ENCODE results near the gene MARS1.
A peak's percentile ranks its signal among the peaks of the same experiment; 100 is the strongest.

Gene MARS1

DNA sequence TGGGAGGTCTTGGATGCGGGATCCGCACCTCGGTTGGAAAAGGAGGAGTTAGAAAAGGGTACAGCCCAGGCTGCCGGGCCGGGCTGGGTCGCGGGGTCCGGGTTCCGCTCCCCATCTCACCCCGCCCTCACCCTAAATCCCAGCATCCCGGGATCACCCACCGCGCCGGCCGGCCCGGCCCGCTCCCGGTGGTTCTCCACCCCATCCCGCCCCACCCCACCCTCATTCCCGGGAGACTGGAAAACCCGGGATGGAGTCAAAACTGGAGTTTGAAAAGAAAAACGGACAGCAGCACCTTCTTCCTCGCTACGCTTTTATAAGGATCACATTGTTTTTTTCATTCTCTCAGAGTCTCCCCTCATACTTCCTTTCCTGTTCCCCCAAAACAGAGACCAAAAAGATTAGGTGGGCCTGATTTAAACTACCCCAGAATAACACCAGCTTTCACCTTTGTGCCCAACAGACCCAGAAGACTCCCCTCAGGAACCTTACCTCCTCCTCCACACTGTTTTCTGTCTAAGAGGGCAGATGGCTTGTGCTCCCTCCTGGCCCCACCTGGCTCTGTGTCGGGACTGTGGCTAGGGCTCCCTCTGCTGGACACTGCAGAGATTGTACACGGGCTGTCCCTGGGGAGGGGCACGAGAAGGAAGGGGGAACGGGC is 25.5 kb upstream of the MARS1 start:
- DNase-seq (ENCODE audit: insufficient read length, low spot score) = peak; percentile 89
- peak; percentile 96 for FAIRE-seq
- no peak for TF ChIP-seq POLR2AphosphoS5 (IDR thresholded peaks at IDR 0.05; ENCODE audit: low read depth, low read length)
- TF ChIP-seq POLR2A (IDR thresholded peaks at IDR 0.05; ENCODE audit: low read depth, low read length) = no peak
- no peak for TF ChIP-seq POU2F2 (IDR thresholded peaks at IDR 0.05; ENCODE audit: low read depth, low read length)
- TF ChIP-seq PAX5 (IDR thresholded peaks at IDR 0.05; ENCODE audit: insufficient read depth, low read length, severe bottlenecking) = no peak
- no peak for TF ChIP-seq SPI1 (IDR thresholded peaks at IDR 0.05; ENCODE audit: low read depth, low read length)

GRCh38 chr12:57462912-57463253 is 25.0 kb upstream of the MARS1 start:
- no peak for TF ChIP-seq SPI1 (IDR thresholded peaks at IDR 0.05; ENCODE audit: low read depth, low read length)
- no peak for TF ChIP-seq POLR2A (IDR thresholded peaks at IDR 0.05; ENCODE audit: low read depth, low read length)
- no peak for TF ChIP-seq POU2F2 (IDR thresholded peaks at IDR 0.05; ENCODE audit: low read depth, low read length)
- no peak for TF ChIP-seq TAF1 (IDR thresholded peaks at IDR 0.05; ENCODE audit: low read depth, low read length)
- no peak for TF ChIP-seq POLR2AphosphoS5 (IDR thresholded peaks at IDR 0.05; ENCODE audit: low read depth, low read length)
- no peak for TF ChIP-seq PAX5 (IDR thresholded peaks at IDR 0.05; ENCODE audit: insufficient read depth, low read length, severe bottlenecking)
- DNase-seq (ENCODE audit: insufficient read length, low spot score) = no peak
- FAIRE-seq = no peak

DNA sequence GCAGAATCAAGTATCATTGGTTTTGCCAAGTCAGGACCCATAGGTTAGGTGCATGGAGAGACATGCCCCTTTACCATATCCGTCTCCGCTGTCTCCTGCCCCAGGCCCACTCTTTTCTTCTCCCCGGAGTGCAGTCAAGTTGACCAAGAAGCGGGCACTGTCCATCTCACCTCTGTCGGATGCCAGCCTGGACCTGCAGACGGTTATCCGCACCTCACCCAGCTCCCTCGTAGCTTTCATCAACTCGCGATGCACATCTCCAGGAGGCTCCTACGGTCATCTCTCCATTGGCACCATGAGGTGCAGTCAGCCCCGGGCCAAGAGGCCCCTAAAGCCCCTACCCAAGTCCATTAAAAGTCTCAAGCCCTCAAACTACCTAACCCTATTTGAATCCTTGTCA is 23.3 kb upstream of the MARS1 start:
- DNase-seq (ENCODE audit: insufficient read length, low spot score) (no peak), FAIRE-seq (no peak)
- no peak for TF ChIP-seq PAX5 (IDR thresholded peaks at IDR 0.05; ENCODE audit: insufficient read depth, low read length, severe bottlenecking)
- TF ChIP-seq POLR2AphosphoS5 (IDR thresholded peaks at IDR 0.05; ENCODE audit: low read depth, low read length) = no peak
- TF ChIP-seq POLR2A (IDR thresholded peaks at IDR 0.05; ENCODE audit: low read depth, low read length) = no peak
- no peak for TF ChIP-seq TAF1 (IDR thresholded peaks at IDR 0.05; ENCODE audit: low read depth, low read length)

- TF ChIP-seq POLR2AphosphoS5 (IDR thresholded peaks at IDR 0.05; ENCODE audit: low read depth, low read length) = no peak
- TF ChIP-seq POU2F2 (IDR thresholded peaks at IDR 0.05; ENCODE audit: low read depth, low read length) = no peak
- TF ChIP-seq SPI1 (IDR thresholded peaks at IDR 0.05; ENCODE audit: low read depth, low read length) = no peak
- TF ChIP-seq POLR2A (IDR thresholded peaks at IDR 0.05; ENCODE audit: low read depth, low read length) = no peak
- TF ChIP-seq TAF1 (IDR thresholded peaks at IDR 0.05; ENCODE audit: low read depth, low read length) = no peak
- FAIRE-seq (no peak), DNase-seq (ENCODE audit: insufficient read length, low spot score) (no peak)
These were observed 22.7 kb upstream of the MARS1 start for GRCh38 chr12:57465030-57465746.

- no peak for TF ChIP-seq PAX5 (IDR thresholded peaks at IDR 0.05; ENCODE audit: insufficient read depth, low read length, severe bottlenecking)
- TF ChIP-seq POLR2AphosphoS5 (IDR thresholded peaks at IDR 0.05; ENCODE audit: low read depth, low read length) = no peak
- TF ChIP-seq POLR2A (IDR thresholded peaks at IDR 0.05; ENCODE audit: low read depth, low read length) = no peak
- TF ChIP-seq SPI1 (IDR thresholded peaks at IDR 0.05; ENCODE audit: low read depth, low read length) = no peak
- no peak for TF ChIP-seq TAF1 (IDR thresholded peaks at IDR 0.05; ENCODE audit: low read depth, low read length)
- TF ChIP-seq POU2F2 (IDR thresholded peaks at IDR 0.05; ENCODE audit: low read depth, low read length) = no peak
- no peak for FAIRE-seq
- no peak for DNase-seq (ENCODE audit: insufficient read length, low spot score)
These were observed 21.9 kb upstream of the MARS1 start for GRCh38 chr12:57465747-57466505.

GRCh38 chr12:57467212-57467874 is 20.5 kb upstream of the MARS1 start:
- no peak for DNase-seq (ENCODE audit: insufficient read length, low spot score)
- FAIRE-seq = no peak
- TF ChIP-seq SPI1 (IDR thresholded peaks at IDR 0.05; ENCODE audit: low read depth, low read length) (no peak), POLR2A (IDR thresholded peaks at IDR 0.05; ENCODE audit: low read depth, low read length) (no peak), POLR2AphosphoS5 (IDR thresholded peaks at IDR 0.05; ENCODE audit: low read depth, low read length) (no peak), PAX5 (IDR thresholded peaks at IDR 0.05; ENCODE audit: insufficient read depth, low read length, severe bottlenecking) (no peak), POU2F2 (IDR thresholded peaks at IDR 0.05; ENCODE audit: low read depth, low read length) (no peak), TAF1 (IDR thresholded peaks at IDR 0.05; ENCODE audit: low read depth, low read length) (no peak)

GRCh38 chr12:57467915-57468314 is 20.0 kb upstream of the MARS1 start:
- FAIRE-seq (no peak), DNase-seq (ENCODE audit: insufficient read length, low spot score) (no peak)
- TF ChIP-seq POLR2AphosphoS5 (IDR thresholded peaks at IDR 0.05; ENCODE audit: low read depth, low read length) (no peak), TAF1 (IDR thresholded peaks at IDR 0.05; ENCODE audit: low read depth, low read length) (no peak), PAX5 (IDR thresholded peaks at IDR 0.05; ENCODE audit: insufficient read depth, low read length, severe bottlenecking) (no peak), POLR2A (IDR thresholded peaks at IDR 0.05; ENCODE audit: low read depth, low read length) (no peak), SPI1 (IDR thresholded peaks at IDR 0.05; ENCODE audit: low read depth, low read length) (no peak), POU2F2 (IDR thresholded peaks at IDR 0.05; ENCODE audit: low read depth, low read length) (no peak)

DNA sequence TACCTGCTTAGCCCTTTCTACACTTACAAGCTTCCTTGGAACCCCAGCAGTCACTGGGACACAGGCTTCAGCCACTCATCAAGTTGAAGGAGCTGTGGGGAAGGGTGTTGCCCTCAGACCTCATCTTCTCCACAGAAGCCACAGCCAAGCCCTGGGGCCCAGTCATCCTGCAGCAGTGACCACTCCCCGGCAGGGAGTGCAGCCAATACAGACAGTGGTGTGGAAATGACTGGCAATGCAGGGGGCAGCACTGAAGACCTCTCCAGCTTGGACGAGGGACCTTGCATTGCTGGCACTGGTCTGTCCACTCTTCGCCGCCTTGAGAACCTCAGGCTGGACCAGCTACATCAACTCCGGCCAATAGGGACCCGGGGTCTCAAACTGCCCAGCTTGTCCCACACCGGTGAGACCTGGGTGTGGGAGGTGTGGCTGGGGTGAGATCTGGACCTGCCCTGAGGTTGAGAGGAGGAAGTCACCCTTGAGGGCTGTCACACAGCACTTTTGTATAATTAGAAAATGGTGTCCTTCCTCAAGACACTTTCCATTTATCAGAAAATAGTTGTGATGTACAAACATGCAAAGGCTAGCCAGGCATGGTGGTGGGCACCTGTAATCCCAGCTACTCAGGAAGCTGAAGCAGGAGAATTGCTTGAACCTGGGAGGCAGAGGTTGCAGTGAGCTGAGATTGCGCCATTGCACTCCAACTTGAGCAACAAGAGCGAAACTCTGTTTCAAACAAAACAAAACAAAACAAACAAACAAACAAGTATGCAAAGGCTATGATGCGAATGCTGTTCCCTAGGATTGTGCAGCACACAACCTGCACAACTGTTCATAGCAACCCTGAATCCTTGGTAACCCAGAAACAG is 18.3 kb upstream of the MARS1 start:
- TF ChIP-seq POU2F2 (IDR thresholded peaks at IDR 0.05; ENCODE audit: low read depth, low read length) (no peak), PAX5 (IDR thresholded peaks at IDR 0.05; ENCODE audit: insufficient read depth, low read length, severe bottlenecking) (no peak), SPI1 (IDR thresholded peaks at IDR 0.05; ENCODE audit: low read depth, low read length) (no peak), POLR2A (IDR thresholded peaks at IDR 0.05; ENCODE audit: low read depth, low read length) (no peak), TAF1 (IDR thresholded peaks at IDR 0.05; ENCODE audit: low read depth, low read length) (no peak), POLR2AphosphoS5 (IDR thresholded peaks at IDR 0.05; ENCODE audit: low read depth, low read length) (no peak)
- DNase-seq (ENCODE audit: insufficient read length, low spot score) (no peak), FAIRE-seq (no peak)

Measured in GM12891 (cell line).